ENCODE measurements around the gene SMIM41. TPM values are rescaled to one million over a fixed set of nuclear protein-coding genes. Genes with fewer than 3 reads are reported as not detected.

SMIM41 gene
- total RNA-seq, 1 experiment from 2014 or later, result not detected

GRCh38 chr12:52087961-52088820 is 8.7 kb downstream of the SMIM41 start:
- TF ChIP-seq SIN3A (IDR thresholded peaks at IDR 0.05; ENCODE audit: borderline replicate concordance, insufficient read depth, low read depth, low read length), result no peak
- no peak for TF ChIP-seq CTCF (IDR thresholded peaks at IDR 0.05)
- TF ChIP-seq REST (IDR thresholded peaks at IDR 0.05; ENCODE audit: insufficient read depth in 1 of 2, low read depth in 2 of 2, low read length in 1 of 2), result no peak
- no peak for TF ChIP-seq POLR2AphosphoS5 (IDR thresholded peaks at IDR 0.05; ENCODE audit: low read depth, low read length)
- no peak for TF ChIP-seq TCF7L2 (IDR thresholded peaks at IDR 0.05; ENCODE audit: low read depth, low read length)
- Histone ChIP-seq H3K27ac (ENCODE audit: low read length) (no peak overlapping the region), H3K9me3 (ENCODE audit: control insufficient read depth, insufficient read depth, low read depth, low read length) (no peaks in the 10 kb centered on the region), H3K36me3 (ENCODE audit: control insufficient read depth, insufficient read depth, low read length) (no peaks in the 10 kb centered on the region), H3K4me1 (ENCODE audit: control insufficient read depth, insufficient read depth, low read length) (no peaks in the 10 kb centered on the region), H3K4me3 (ENCODE audit: low read depth in 2 of 2, low read length in 2 of 2) (no peak overlapping the region), H3K27me3 (ENCODE audit: control insufficient read depth, insufficient read depth, low read length) (peaks cover 14% of the 10 kb centered on the region)
- 0 out of 2 replicates have a peak, but pooled peaks have one; percentile 20 for ATAC-seq
- POLR2A ChIA-PET, result no interaction called here
- in situ Hi-C loops (cut with HindIII; ENCODE audit: low pct_unique_long_range_greater_than_20kb, low sequenced_read_pairs), result no loop called here
- intact Hi-C loops (cut with micrococcal nuclease; ENCODE audit: unreplicated experiment), result no loop called here
- CTCF ChIA-PET, result interaction anchor here (0.6 to 0.9 kb wide), 3 partner anchors 16 to 36 kb away, joined by 3 read pairs; no protein-coding TSS in a partner anchor
- no peak for DNase-seq (ENCODE audit: low read depth, low spot score)
- no TSS peak for BruUV-seq (replicated peaks)

GRCh38 chr12:52089491-52089890 is 10.0 kb downstream of the SMIM41 start:
- CTCF ChIA-PET, result no interaction called here
- Histone ChIP-seq H3K9me3 (ENCODE audit: control insufficient read depth, insufficient read depth, low read depth, low read length) (no peaks in the 10 kb centered on the region), H3K36me3 (ENCODE audit: control insufficient read depth, insufficient read depth, low read length) (no peaks in the 10 kb centered on the region), H3K27ac (ENCODE audit: low read length) (no peak overlapping the region), H3K4me3 (ENCODE audit: low read depth in 2 of 2, low read length in 2 of 2) (no peak overlapping the region), H3K4me1 (ENCODE audit: control insufficient read depth, insufficient read depth, low read length) (no peaks in the 10 kb centered on the region), H3K27me3 (ENCODE audit: control insufficient read depth, insufficient read depth, low read length) (peaks cover 14% of the 10 kb centered on the region)
- no peak for TF ChIP-seq SIN3A (IDR thresholded peaks at IDR 0.05; ENCODE audit: borderline replicate concordance, insufficient read depth, low read depth, low read length)
- no peak for TF ChIP-seq CTCF (IDR thresholded peaks at IDR 0.05)
- no peak for TF ChIP-seq POLR2AphosphoS5 (IDR thresholded peaks at IDR 0.05; ENCODE audit: low read depth, low read length)
- no peak for TF ChIP-seq TCF7L2 (IDR thresholded peaks at IDR 0.05; ENCODE audit: low read depth, low read length)
- intact Hi-C loops (cut with micrococcal nuclease; ENCODE audit: unreplicated experiment), result no loop called here
- POLR2A ChIA-PET, result no interaction called here
- ATAC-seq (no peak), DNase-seq (ENCODE audit: low read depth, low spot score) (no peak)
- in situ Hi-C loops (cut with HindIII; ENCODE audit: low pct_unique_long_range_greater_than_20kb, low sequenced_read_pairs), result no loop called here
- no TSS peak for BruUV-seq (replicated peaks)

Data from Panc1 (cell line).